Stimulated activated effector memory CD8-positive, alpha-beta T cell treated with anti-CD3 and anti-CD28 coated beads, Interleukin-12 subunit alpha, Interleukin-12 subunit beta, amount 100 ng/mL, for 72 hours (primary cell): ENCODE measurements around the gene MAT2A.

Experiments used
- ATAC-seq: fragments of 150-1000 bp; cut with Tn5 transposase; 2 replicates; pipeline ENCODE4 v1.10.0; 2021
- DNase-seq, 2 donors: peaks; one replicate each; pipeline ENCODE4 v3.0.0; 2021 to 2022; ENCODE audit warnings: low spot score in 2 of 2
- H3K27ac Mint-ChIP-seq: one replicate; pipeline ENCODE4 v1.8.0; 2022; ENCODE audit warnings: mild to moderate bottlenecking, mixed read lengths
- H3K36me3 Mint-ChIP-seq: one replicate; pipeline ENCODE4 v1.8.0; 2022; ENCODE audit warnings: mild to moderate bottlenecking, mixed read lengths
- H3K4me1 Mint-ChIP-seq: one replicate; pipeline ENCODE4 v1.8.0; 2022; ENCODE audit warnings: mixed read lengths
- H3K4me3 Mint-ChIP-seq: one replicate; pipeline ENCODE4 v1.8.0; 2022; ENCODE audit warnings: mild to moderate bottlenecking, mixed read lengths
- H3K9me3 Mint-ChIP-seq: one replicate; pipeline ENCODE4 v1.8.0; 2022; ENCODE audit warnings: mixed read lengths

The MAT2A gene

DNA sequence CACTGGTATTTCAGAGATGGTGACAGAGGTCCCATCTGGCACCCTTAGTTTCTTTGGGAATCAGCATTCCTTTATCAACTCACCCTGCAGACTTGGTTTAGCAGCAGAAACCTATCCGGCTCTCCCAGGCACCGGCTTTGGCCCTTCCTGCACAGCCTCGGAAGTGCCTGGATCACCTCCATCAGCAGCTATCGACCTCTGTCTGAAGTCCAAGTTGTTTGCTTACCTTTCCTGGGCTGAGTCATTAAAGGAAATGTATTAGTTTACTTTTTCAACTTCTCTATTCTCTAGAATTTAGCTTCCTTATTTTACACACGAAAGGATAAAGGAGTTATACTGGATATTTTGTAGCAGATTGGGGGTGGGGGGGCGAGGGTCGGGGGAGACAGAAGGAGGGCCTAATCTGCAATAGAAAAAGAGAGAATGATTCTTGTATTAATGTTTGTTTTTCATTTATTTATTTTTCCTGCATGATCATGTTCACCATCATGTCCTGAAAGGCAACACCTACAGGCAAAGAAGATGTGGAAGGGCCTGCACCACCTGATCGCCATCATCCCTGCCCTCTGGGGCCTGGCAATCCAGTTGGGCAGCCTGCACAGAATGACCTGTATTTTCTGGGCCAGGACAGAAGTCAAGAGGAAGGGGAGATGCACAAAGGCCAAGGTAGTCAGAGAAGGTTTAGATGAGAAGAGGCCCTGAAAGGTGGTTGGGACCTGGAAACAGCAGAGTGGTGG is 22.1 kb upstream of the MAT2A start:
- H3K27ac Mint-ChIP-seq, result no peak overlapping the region
- ATAC-seq (no peak), DNase-seq (no peak)
- no peaks in the 10 kb centered on the region for H3K9me3 Mint-ChIP-seq
- H3K36me3 Mint-ChIP-seq, result no peaks in the 10 kb centered on the region
- no peaks in the 10 kb centered on the region for H3K4me1 Mint-ChIP-seq
- H3K4me3 Mint-ChIP-seq, result no peak overlapping the region

DNA sequence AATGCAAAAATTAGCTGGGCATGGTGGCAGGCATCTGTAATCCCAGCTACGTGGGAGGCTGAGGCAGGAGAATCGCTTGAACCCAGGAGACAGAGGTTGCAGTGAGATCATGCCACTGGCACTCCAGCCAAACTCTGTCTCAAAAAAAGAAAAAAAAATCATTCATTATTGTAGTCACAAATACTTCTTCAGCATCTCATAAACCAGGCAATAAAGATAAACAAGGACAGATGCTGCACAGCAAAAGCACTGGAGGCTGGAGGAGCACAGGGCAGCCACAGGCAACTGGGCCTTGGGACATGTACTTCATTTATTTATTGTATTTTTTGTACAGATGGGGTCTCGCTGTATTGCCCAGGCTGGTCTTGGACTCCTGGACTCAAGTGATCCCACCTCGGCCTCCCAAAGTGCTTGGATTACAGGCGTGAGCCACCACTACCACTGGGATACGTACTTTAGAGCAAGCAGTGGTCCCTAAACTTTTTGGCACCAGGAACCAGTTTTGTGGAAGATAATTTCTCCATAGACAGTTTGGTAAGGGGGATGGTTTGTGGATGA is 16.8 kb upstream of the MAT2A start:
- H3K9me3 Mint-ChIP-seq, result no peaks in the 10 kb centered on the region
- ATAC-seq (no peak), DNase-seq (no peak)
- H3K4me3 Mint-ChIP-seq, result no peak overlapping the region
- no peaks in the 10 kb centered on the region for H3K4me1 Mint-ChIP-seq
- H3K27ac Mint-ChIP-seq, result no peak overlapping the region
- H3K36me3 Mint-ChIP-seq, result no peaks in the 10 kb centered on the region

DNA sequence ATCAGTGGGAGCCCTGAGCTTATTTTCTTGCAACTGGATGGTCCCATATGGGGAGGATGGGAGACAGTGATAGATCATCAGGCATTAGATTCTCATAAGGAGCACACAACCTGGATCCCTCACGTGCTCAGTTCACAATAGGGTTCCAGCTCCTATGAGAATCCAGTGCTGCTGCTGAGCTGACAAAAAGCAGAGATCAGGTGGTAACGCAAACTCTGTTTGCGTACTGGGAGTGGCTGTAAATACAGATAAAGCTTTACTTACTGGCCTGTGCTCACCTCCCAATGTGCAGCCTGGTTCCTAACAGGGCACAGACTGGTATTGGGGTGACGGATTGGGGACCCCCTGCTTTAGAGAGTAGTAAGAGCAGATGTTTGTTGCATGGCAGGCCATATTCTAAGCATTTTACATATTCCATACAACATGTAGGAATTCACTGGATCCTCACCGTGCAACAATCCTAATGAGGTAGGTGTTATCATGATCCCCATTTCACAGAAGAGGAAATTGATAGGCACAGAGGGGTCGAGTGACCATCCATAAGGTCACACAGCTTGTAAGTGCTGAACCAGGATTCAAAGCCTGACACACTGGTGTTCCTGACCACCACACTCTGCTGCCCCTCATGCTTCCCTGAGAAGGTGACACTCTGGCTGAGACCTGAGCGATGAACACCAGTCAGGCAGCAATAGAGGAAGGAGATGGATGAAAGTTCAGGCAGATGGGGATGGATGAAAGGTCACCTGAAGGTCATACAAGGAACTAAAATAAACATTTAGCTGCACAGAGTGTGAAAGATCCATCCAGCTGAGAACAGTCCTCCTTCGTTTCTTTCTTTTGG is 15.7 kb upstream of the MAT2A start:
- ATAC-seq (no peak), DNase-seq (no peak)
- no peaks in the 10 kb centered on the region for H3K4me1 Mint-ChIP-seq
- no peak overlapping the region for H3K4me3 Mint-ChIP-seq
- H3K27ac Mint-ChIP-seq, result no peak overlapping the region
- H3K9me3 Mint-ChIP-seq, result no peaks in the 10 kb centered on the region
- no peaks in the 10 kb centered on the region for H3K36me3 Mint-ChIP-seq

- no peak overlapping the region for H3K27ac Mint-ChIP-seq
- no peaks in the 10 kb centered on the region for H3K36me3 Mint-ChIP-seq
- H3K4me3 Mint-ChIP-seq, result no peak overlapping the region
- no peak for ATAC-seq
- DNase-seq, result no peak
- no peaks in the 10 kb centered on the region for H3K9me3 Mint-ChIP-seq
- H3K4me1 Mint-ChIP-seq, result no peaks in the 10 kb centered on the region
Measured at GRCh38 chr2:85523903-85524335, 15.0 kb upstream of the MAT2A start.

DNA sequence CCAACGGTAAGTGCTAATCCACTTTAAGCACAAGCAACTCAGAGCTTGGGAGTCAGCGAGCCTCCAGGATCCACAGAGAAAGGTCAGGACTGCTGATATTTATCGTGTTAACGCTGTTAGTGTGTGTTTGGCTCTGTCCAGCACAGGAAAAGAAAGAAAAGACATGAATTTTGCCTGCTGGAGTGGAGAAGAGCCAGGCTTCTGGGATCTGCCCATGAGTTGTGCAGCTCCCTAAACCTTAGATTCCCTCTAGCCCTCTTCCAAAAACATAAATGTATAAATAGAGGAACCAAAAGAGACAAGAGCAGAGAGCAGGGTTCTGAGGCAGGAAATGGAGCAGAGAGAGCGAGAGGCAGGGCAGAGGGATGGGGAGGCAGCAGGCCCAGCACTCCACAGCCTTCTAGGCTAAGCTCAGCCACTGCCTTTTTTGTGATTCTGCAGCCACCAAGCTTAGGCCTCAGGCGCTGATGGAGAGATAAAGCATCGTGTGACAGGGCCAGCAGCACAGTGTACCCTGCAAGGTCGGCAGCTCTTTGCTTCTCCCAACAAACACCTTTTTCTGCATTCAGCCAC is 14.5 kb upstream of the MAT2A start:
- no peak overlapping the region for H3K4me3 Mint-ChIP-seq
- no peak overlapping the region for H3K27ac Mint-ChIP-seq
- no peaks in the 10 kb centered on the region for H3K36me3 Mint-ChIP-seq
- no peak for DNase-seq
- ATAC-seq, result no peak
- no peaks in the 10 kb centered on the region for H3K4me1 Mint-ChIP-seq
- no peaks in the 10 kb centered on the region for H3K9me3 Mint-ChIP-seq

- Mint-ChIP-seq H3K36me3 (no peaks in the 10 kb centered on the region), H3K4me3 (no peak overlapping the region), H3K9me3 (no peaks in the 10 kb centered on the region), H3K27ac (no peak overlapping the region), H3K4me1 (no peaks in the 10 kb centered on the region)
- no peak for DNase-seq
- ATAC-seq, result no peak
Measured at GRCh38 chr2:85525029-85525428, 13.9 kb upstream of the MAT2A start.

GRCh38 chr2:85525567-85525966 is 13.4 kb upstream of the MAT2A start:
- DNase-seq, result no peak
- no peak overlapping the region for H3K4me3 Mint-ChIP-seq
- H3K4me1 Mint-ChIP-seq, result no peaks in the 10 kb centered on the region
- no peaks in the 10 kb centered on the region for H3K9me3 Mint-ChIP-seq
- no peak overlapping the region for H3K27ac Mint-ChIP-seq
- ATAC-seq, result no peak
- no peaks in the 10 kb centered on the region for H3K36me3 Mint-ChIP-seq

GRCh38 chr2:85527787-85528186 is 11.2 kb upstream of the MAT2A start:
- Mint-ChIP-seq H3K4me3 (no peak overlapping the region), H3K4me1 (no peaks in the 10 kb centered on the region), H3K9me3 (no peaks in the 10 kb centered on the region), H3K36me3 (no peaks in the 10 kb centered on the region), H3K27ac (no peak overlapping the region)
- DNase-seq (no peak), ATAC-seq (no peak)

- no peak overlapping the region for H3K27ac Mint-ChIP-seq
- ATAC-seq, result no peak
- no peaks in the 10 kb centered on the region for H3K9me3 Mint-ChIP-seq
Measured at GRCh38 chr2:85528355-85528754, 10.6 kb upstream of the MAT2A start.

DNA sequence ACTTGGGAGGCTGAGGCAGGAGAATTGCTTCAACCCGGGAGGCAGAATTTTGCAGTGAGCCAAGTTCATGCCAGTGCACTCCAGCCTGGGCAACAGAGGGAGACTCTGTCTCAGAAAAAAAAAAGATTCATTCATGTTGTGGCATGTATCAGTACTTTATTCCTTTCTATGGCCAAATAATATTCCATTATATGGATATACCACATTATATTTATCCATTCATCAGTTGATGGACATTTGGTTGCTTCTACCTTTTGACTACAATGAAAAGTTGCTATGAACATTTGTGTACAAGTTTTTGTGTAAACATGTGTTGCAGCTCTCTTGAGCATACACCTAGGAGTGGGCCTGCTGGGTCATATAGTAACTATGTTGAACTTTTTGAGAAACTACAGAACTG is 9.2 kb upstream of the MAT2A start:
- no peak overlapping the region for H3K27ac Mint-ChIP-seq
- no peak overlapping the region for H3K4me3 Mint-ChIP-seq
- no peaks in the 10 kb centered on the region for H3K9me3 Mint-ChIP-seq
- no peaks in the 10 kb centered on the region for H3K36me3 Mint-ChIP-seq
- ATAC-seq (no peak), DNase-seq (no peak)
- H3K4me1 Mint-ChIP-seq, result no peaks in the 10 kb centered on the region

More at GRCh38 chr2:85528355-85528754, 10.6 kb upstream of the MAT2A start:
- Mint-ChIP-seq H3K4me1 (no peaks in the 10 kb centered on the region), H3K36me3 (no peaks in the 10 kb centered on the region), H3K4me3 (no peak overlapping the region)
- no peak for DNase-seq

DNA sequence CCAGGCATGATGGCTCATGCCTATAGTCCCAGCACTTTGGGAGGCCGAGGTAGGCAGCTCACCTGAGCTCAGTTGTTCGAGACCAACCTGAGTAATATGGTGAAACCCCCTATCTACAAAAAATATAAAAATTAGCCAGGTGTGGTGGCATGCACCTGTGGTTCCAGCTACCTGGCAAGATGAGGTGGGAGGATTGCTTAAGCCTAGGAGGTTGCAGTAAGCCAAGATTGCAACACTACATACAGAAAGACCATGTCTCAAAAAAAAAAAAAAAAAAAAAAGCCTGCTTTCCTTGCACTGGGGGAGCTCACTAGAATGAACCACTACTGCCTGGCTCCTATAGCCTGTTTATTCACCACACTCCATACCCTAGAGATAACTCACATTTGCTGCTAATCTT is 7.4 kb upstream of the MAT2A start:
- DNase-seq (no peak), ATAC-seq (no peak)
- no peaks in the 10 kb centered on the region for H3K9me3 Mint-ChIP-seq
- H3K36me3 Mint-ChIP-seq, result no peaks in the 10 kb centered on the region
- H3K27ac Mint-ChIP-seq, result no peak overlapping the region
- peaks cover 5% of the 10 kb centered on the region for H3K4me1 Mint-ChIP-seq
- H3K4me3 Mint-ChIP-seq, result no peak overlapping the region

DNA sequence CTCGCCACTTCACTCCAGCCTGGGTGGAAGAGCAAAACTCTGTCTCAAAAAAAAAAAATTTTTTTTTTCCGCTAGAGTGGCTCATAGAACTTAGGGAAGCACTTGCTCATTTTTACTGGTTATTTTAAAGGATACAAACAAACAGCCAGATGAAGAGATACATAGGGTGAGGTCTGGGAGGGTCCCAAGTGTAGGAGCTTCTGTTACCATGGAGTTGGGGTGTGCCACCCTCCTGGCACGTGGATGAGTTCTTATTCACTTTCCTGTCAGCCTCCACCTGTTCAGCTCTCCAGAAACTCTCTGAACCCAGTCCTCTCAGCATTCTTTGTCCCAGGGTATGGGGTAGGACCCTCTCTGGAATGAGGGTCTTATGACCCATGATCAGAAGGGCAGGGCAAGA is 4.9 kb upstream of the MAT2A start:
- H3K9me3 Mint-ChIP-seq, result no peaks in the 10 kb centered on the region
- peaks cover 12% of the 10 kb centered on the region for H3K36me3 Mint-ChIP-seq
- H3K4me1 Mint-ChIP-seq, result peaks cover 16% of the 10 kb centered on the region
- no peak for ATAC-seq
- DNase-seq, result no peak
- H3K27ac Mint-ChIP-seq, result no peak overlapping the region
- H3K4me3 Mint-ChIP-seq, result no peak overlapping the region

GRCh38 chr2:85534881-85535280 is 4.1 kb upstream of the MAT2A start:
- Mint-ChIP-seq H3K4me3 (no peak overlapping the region), H3K9me3 (no peaks in the 10 kb centered on the region), H3K27ac (no peak overlapping the region), H3K4me1 (peaks cover 16% of the 10 kb centered on the region), H3K36me3 (peaks cover 20% of the 10 kb centered on the region)
- ATAC-seq (no peak), DNase-seq (no peak)

GRCh38 chr2:85536479-85536878 is 2.5 kb upstream of the MAT2A start:
- Mint-ChIP-seq H3K27ac (no peak overlapping the region), H3K9me3 (no peaks in the 10 kb centered on the region), H3K4me3 (no peak overlapping the region), H3K36me3 (peaks cover 36% of the 10 kb centered on the region), H3K4me1 (peaks cover 28% of the 10 kb centered on the region)
- DNase-seq (no peak), ATAC-seq (no peak)

DNA sequence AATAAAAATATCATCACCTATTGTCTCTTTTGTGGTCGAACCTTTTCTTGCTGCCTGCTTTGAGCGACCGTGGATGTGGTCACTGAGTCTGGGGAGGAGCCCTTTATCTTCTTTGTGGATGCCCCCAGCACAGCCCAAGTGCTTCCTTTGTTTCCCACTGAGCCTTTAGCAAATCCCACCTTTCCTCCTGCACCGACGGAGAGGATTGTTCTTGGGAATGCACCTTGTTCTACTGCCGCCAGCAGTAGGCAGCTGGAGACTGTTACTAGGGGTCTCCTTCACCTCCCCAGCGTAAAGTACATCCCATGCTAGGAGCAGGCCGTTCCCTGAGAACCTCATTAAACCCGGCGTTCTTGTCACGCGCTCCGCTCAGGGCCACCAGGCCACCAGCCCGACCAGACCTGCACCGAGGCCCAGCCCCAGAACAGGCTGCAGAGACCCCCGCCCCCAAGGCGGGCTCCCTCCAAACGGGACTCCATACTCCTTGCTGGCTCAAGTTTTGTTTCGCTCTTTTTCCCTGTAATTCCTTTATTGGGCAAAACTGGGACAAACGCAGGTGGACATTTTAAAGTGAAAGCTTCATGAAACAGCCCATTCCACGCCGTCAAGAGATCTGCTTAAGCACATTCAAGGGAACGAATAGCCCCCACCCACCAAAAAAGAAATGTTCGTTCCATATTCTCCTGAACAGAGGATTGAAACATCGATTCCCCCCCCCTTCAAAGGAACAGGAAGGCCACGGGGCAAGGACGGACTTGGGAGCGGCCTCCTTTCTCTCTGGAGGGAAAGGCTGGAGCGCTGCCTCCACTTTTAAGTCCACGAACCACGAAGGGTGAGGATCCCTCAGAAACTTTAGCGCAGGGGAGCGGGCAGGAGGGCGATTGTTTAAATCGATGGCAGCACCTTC is 1.1 kb upstream of the MAT2A start:
- ATAC-seq, result no peak
- Mint-ChIP-seq H3K36me3 (peaks cover 50% of the 10 kb centered on the region), H3K9me3 (no peaks in the 10 kb centered on the region), H3K4me3 (peak overlapping the region; percentile 92), H3K4me1 (peaks cover 42% of the 10 kb centered on the region), H3K27ac (peak overlapping the region; percentile 98)
- DNase-seq, result peak; percentile 18 to 73
